Activated T-helper 1 cell treated with anti-CD3 and anti-CD28 coated beads, Interleukin-2, amount 50 U/mL, for 16 hours (primary cell): ENCODE data around the gene ASIC4.

Experiments
- DNase-seq, 2 donors: peaks; one replicate each; pipeline ENCODE4 v3.0.0-alpha.2; 2020; ENCODE audit warnings: low read depth in 1 of 2, low spot score in 1 of 2

ASIC4 gene

GRCh38 chr2:219497495-219498279 lies 16.6 kb upstream of the ASIC4 start:
- DNase-seq: no peak

GRCh38 chr2:219498280-219499057 lies 15.8 kb upstream of the ASIC4 start, which contains the start of gene GMPPA:
Gene GMPPA (plus strand): TSS chr2:219498891. CDS start chr2:219499976, 1,085 bp downstream.
- peak; percentile 82 to 84 for DNase-seq

GRCh38 chr2:219499058-219499307 lies 15.3 kb upstream of the ASIC4 start:
- DNase-seq: no peak

GRCh38 chr2:219499555-219499954 lies 14.7 kb upstream of the ASIC4 start:
- no peak for DNase-seq

- no peak for DNase-seq
Observed at GRCh38 chr2:219500135-219500534, 14.1 kb upstream of the ASIC4 start.

- DNase-seq: no peak
Observed at GRCh38 chr2:219501849-219502248, 12.4 kb upstream of the ASIC4 start.

- DNase-seq: no peak
Observed at GRCh38 chr2:219502618-219503017, 11.7 kb upstream of the ASIC4 start.

GRCh38 chr2:219505585-219505984 lies 8.7 kb upstream of the ASIC4 start:
- no peak for DNase-seq

- no peak for DNase-seq
Observed at GRCh38 chr2:219506153-219506801, 8.0 kb upstream of the ASIC4 start.

- no peak for DNase-seq
Observed at GRCh38 chr2:219506802-219507526, 7.3 kb upstream of the ASIC4 start.

- no peak for DNase-seq
Observed at GRCh38 chr2:219507581-219508443, 6.5 kb upstream of the ASIC4 start.

GRCh38 chr2:219508444-219508734 lies 5.9 kb upstream of the ASIC4 start:
- DNase-seq: no peak

GRCh38 chr2:219508971-219509779 lies 5.1 kb upstream of the ASIC4 start:
- DNase-seq: no peak

- DNase-seq: no peak
Observed at GRCh38 chr2:219509780-219510511, 4.3 kb upstream of the ASIC4 start.

- no peak for DNase-seq
Observed at GRCh38 chr2:219510512-219511135, 3.7 kb upstream of the ASIC4 start.

- no peak for DNase-seq
Observed at GRCh38 chr2:219511547-219512325, 2.5 kb upstream of the ASIC4 start.

GRCh38 chr2:219512524-219513216 lies 1.6 kb upstream of the ASIC4 start:
- no peak for DNase-seq
